Aorta (tissue), 5 donors: Measurements from ENCODE around the gene LRFN2. TPM values are rescaled to one million over a fixed set of nuclear protein-coding genes. Genes with fewer than 3 reads are reported as not detected.

Source experiments
- ATAC-seq: fragments of 200-7000 bp; cut with Tn5 transposase; one replicate; pipeline ENCODE4 v1.9.1; 2022; ENCODE audit warnings: moderate library complexity; ENCODE audit not compliant: low FRiP score
- DNase-seq, 2 donors: peaks; one replicate each; pipeline ENCODE4 v3.0.0-alpha.2; 2020
- H3K27ac ChIP-seq, 2 donors: one replicate each; pipeline ENCODE4 v1.5.1; 2013; ENCODE audit warnings: low read length in 2 of 2, mild to moderate bottlenecking in 2 of 2, moderate library complexity in 2 of 2, control low read depth in 1 of 2, inconsistent platforms in 1 of 2, low read depth in 1 of 2
- H3K27me3 ChIP-seq, 2 donors: one replicate each; pipeline ENCODE4 v1.6.1; 2013; ENCODE audit warnings: control low read depth in 1 of 2, low read length in 1 of 2, mild to moderate bottlenecking in 1 of 2, moderate library complexity in 1 of 2; ENCODE audit not compliant: insufficient read depth in 2 of 2, control insufficient read depth in 1 of 2
- H3K36me3 ChIP-seq, 2 donors: one replicate each; pipeline ENCODE4 v1.6.1; 2013; ENCODE audit warnings: control low read depth in 1 of 2, low read length in 1 of 2, mild to moderate bottlenecking in 1 of 2; ENCODE audit not compliant: insufficient read depth in 2 of 2, control insufficient read depth in 1 of 2
- H3K4me1 ChIP-seq, 2 donors: one replicate each; pipeline ENCODE4 v1.6.1; 2013; ENCODE audit warnings: low read length in 2 of 2, control low read depth in 1 of 2, mild to moderate bottlenecking in 1 of 2, moderate library complexity in 1 of 2; ENCODE audit not compliant: insufficient read depth in 2 of 2, control insufficient read depth in 1 of 2
- H3K4me3 ChIP-seq, 2 donors: one replicate each; pipeline ENCODE4 v1.5.1; 2013; ENCODE audit warnings: low read length in 2 of 2, control low read depth in 1 of 2, mild to moderate bottlenecking in 1 of 2
- H3K9me3 ChIP-seq: one replicate; pipeline ENCODE4 v1.6.1; 2013; ENCODE audit warnings: mild to moderate bottlenecking, low read length; ENCODE audit not compliant: control insufficient read depth
- WGBS, 2 donors: extraction: QIAGEN DNeasy Blood & Tissue Kit; methylation state at CpG; one replicate each; pipeline ENCODE4 v1.1.7; 2013; 5-methylcytosine and 5-hydroxymethylcytosine counted together
- intact Hi-C, 2 donors: fragments of 100-400 bp; cut with DNase I; formaldehyde crosslinking; loops; one replicate each; pipeline versions ENCODE4 v1.14.2 to v1.15.0; 2022
- polyA plus RNA-seq, 2 donors: library from polyadenylated mRNA; stranded (reverse); fragments of 200-250 nt; gene quantifications; one replicate each; pipeline ENCODE4 v1.2.3, GENCODE V29; 2013
- total RNA-seq, 2 donors: library from RNA; stranded (reverse); fragmentation: NEBNext Ultra II Directional; extraction: Animal tissue kit (Norgen Biotek cat#: 25700); gene quantifications; one replicate each; pipeline ENCODE4 v1.2.1, GENCODE V29; 2021
- donor health status: healthy with polysubstance abuse.
- donor health status: Bipolar disorder and iron deficiency.
- donor health status: DM: no; HTN: no; CAD: no.
- donor health status: DM: no; HTN: no; CAD: no.
- donor health status: DM: yes; HTN: yes; CAD: no.

LRFN2 gene
- total and polyA plus RNA-seq, 4 donors = not detected

- Histone ChIP-seq H3K9me3 (no peaks in the 10 kb centered on the region), H3K4me3 (no peak overlapping the region), H3K36me3 (no peaks in the 10 kb centered on the region), H3K4me1 (no peaks in the 10 kb centered on the region), H3K27me3 (no peaks in the 10 kb centered on the region), H3K27ac (no peak overlapping the region)
- intact Hi-C loops = no loop called here
- DNase-seq (no peak), ATAC-seq (no peak)
- 68 to 74% methylated on average over 4 of the region's 4 CpGs for WGBS, 2 donors
These were observed 206.9 kb downstream of the LRFN2 start for GRCh38 chr6:40380271-40380670.

DNA sequence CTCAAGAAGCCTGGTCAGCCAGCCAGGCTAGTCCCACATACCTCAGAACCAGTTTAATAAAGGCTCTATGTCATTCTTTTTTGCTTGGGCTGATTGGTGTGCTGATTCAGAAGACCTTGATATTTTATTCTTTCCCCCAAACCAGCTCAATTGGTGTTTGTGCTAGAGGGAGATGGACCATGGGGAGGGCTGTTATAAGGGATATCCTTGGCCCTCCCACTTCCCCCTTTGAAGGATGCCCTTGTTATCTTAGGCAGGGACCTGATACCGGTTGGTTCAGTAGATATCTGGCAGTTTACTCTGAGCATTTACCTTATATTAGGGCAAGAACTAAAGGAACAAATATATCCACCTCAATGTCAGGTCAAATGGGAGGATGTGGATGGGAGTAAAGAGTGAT, 207.4 kb downstream of the LRFN2 start:
- 83 to 88% methylated on average over 1 of the region's 1 CpG for WGBS, 2 donors
- Histone ChIP-seq H3K27ac (no peak overlapping the region), H3K36me3 (no peaks in the 10 kb centered on the region), H3K4me3 (no peak overlapping the region), H3K27me3 (no peaks in the 10 kb centered on the region), H3K4me1 (no peaks in the 10 kb centered on the region), H3K9me3 (no peaks in the 10 kb centered on the region)
- no peak for DNase-seq
- intact Hi-C loops = no loop called here
- no peak for ATAC-seq

- no peak for ATAC-seq
- Histone ChIP-seq H3K36me3 (no peaks in the 10 kb centered on the region), H3K27ac (no peak overlapping the region), H3K9me3 (no peaks in the 10 kb centered on the region), H3K4me1 (no peaks in the 10 kb centered on the region), H3K4me3 (no peak overlapping the region), H3K27me3 (no peaks in the 10 kb centered on the region)
- DNase-seq = no peak
- intact Hi-C loops = no loop called here
- 95% methylated on average over 11 of the region's 11 CpGs for WGBS, 2 donors
These were observed 208.5 kb downstream of the LRFN2 start for GRCh38 chr6:40378725-40379074.

GRCh38 chr6:40378071-40378724, 209.0 kb downstream of the LRFN2 start:
- no peak overlapping the region for H3K4me3 ChIP-seq
- no peaks in the 10 kb centered on the region for H3K27me3 ChIP-seq
- 85 to 93% methylated on average over 21 of the region's 21 CpGs for WGBS, 2 donors
- H3K9me3 ChIP-seq = no peaks in the 10 kb centered on the region
- ATAC-seq (no peak), DNase-seq (no peak)
- no peaks in the 10 kb centered on the region for H3K36me3 ChIP-seq
- H3K4me1 ChIP-seq = no peaks in the 10 kb centered on the region
- intact Hi-C loops = no loop called here
- no peak overlapping the region for H3K27ac ChIP-seq

GRCh38 chr6:40377173-40377806, 209.9 kb downstream of the LRFN2 start:
- DNase-seq = no peak
- H3K4me3 ChIP-seq = no peak overlapping the region
- no peak for ATAC-seq
- H3K27ac ChIP-seq = no peak overlapping the region
- H3K27me3 ChIP-seq = no peaks in the 10 kb centered on the region
- WGBS, 2 donors = 76 to 95% methylated on average over 2 of the region's 2 CpGs
- intact Hi-C loops = no loop called here
- H3K9me3 ChIP-seq = no peaks in the 10 kb centered on the region
- H3K4me1 ChIP-seq = no peaks in the 10 kb centered on the region
- no peaks in the 10 kb centered on the region for H3K36me3 ChIP-seq

DNA sequence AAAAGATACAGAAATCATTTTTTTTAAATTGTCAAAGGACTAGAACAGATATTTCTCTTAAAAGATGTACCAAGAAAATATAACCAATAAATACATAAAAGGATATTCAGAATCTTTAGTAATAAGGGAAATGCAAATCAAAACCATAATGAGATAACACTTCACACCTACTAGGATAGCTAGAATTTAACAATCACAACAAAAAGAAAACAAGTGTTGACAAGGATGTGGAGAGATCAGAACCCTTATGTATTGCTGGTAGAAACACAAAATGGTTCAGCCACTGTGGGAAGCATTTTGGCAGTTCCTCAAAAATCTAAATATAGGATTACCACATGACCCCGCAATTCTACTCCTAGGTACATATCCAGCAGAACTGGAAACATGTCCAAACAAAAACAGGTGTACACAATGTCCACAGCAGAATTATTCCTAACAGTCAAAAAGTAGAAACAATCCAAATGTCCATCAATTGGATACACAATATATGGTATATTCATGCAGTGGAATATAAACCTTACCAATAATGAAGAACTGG, 211.0 kb downstream of the LRFN2 start:
- H3K4me1 ChIP-seq = no peaks in the 10 kb centered on the region
- H3K27ac ChIP-seq = no peak overlapping the region
- no peaks in the 10 kb centered on the region for H3K9me3 ChIP-seq
- H3K4me3 ChIP-seq = no peak overlapping the region
- no peaks in the 10 kb centered on the region for H3K27me3 ChIP-seq
- DNase-seq = no peak
- intact Hi-C loops = no loop called here
- no peak for ATAC-seq
- WGBS, 2 donors = 46 to 50% methylated on average over 1 of the region's 1 CpG
- H3K36me3 ChIP-seq = no peaks in the 10 kb centered on the region

- no peak overlapping the region for H3K4me3 ChIP-seq
- no peaks in the 10 kb centered on the region for H3K36me3 ChIP-seq
- H3K9me3 ChIP-seq = no peaks in the 10 kb centered on the region
- no peaks in the 10 kb centered on the region for H3K4me1 ChIP-seq
- H3K27me3 ChIP-seq = no peaks in the 10 kb centered on the region
- no peak for ATAC-seq
- intact Hi-C loops = no loop called here
- DNase-seq = no peak
- H3K27ac ChIP-seq = no peak overlapping the region
These were observed 213.9 kb downstream of the LRFN2 start for GRCh38 chr6:40373267-40373666.

- Histone ChIP-seq H3K9me3 (no peaks in the 10 kb centered on the region), H3K4me1 (no peaks in the 10 kb centered on the region), H3K36me3 (no peaks in the 10 kb centered on the region), H3K4me3 (no peak overlapping the region), H3K27me3 (no peaks in the 10 kb centered on the region), H3K27ac (no peak overlapping the region)
- ATAC-seq (no peak), DNase-seq (no peak)
- intact Hi-C loops = no loop called here
- 73% methylated on average over 2 of the region's 2 CpGs for WGBS, 2 donors
These were observed 215.5 kb downstream of the LRFN2 start for GRCh38 chr6:40371621-40372020.

DNA sequence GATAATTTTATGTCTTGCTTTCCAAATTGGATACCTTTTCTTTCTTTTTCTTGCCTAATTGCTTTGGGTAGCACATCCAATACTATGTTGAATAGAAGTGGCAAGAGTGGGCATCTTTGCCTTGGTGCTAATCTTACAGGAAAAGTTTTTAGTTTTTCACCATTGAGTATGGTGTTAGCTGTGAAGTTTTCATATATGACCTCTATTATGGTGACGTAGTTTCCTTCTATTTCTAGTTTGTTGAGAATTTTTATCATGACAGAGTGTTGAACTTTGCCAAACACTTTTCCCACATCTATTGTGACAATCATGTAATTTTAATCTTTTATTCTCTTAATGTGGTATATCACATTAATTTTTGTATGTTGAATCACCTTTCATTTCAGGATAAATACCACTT, 216.1 kb downstream of the LRFN2 start:
- no peak for ATAC-seq
- Histone ChIP-seq H3K27ac (no peak overlapping the region), H3K4me1 (no peaks in the 10 kb centered on the region), H3K9me3 (no peaks in the 10 kb centered on the region), H3K4me3 (no peak overlapping the region), H3K36me3 (no peaks in the 10 kb centered on the region), H3K27me3 (no peaks in the 10 kb centered on the region)
- 62 to 63% methylated on average over 1 of the region's 1 CpG for WGBS, 2 donors
- intact Hi-C loops = no loop called here
- no peak for DNase-seq
